ENCODE results near the gene SLC38A1. TPM values are rescaled to one million over a fixed set of nuclear protein-coding genes. Genes with fewer than 3 reads are reported as not detected.

The SLC38A1 gene
- total and polyA plus RNA-seq, 2 experiments from 2014 or later: 79.9 to 92.0 TPM

DNA sequence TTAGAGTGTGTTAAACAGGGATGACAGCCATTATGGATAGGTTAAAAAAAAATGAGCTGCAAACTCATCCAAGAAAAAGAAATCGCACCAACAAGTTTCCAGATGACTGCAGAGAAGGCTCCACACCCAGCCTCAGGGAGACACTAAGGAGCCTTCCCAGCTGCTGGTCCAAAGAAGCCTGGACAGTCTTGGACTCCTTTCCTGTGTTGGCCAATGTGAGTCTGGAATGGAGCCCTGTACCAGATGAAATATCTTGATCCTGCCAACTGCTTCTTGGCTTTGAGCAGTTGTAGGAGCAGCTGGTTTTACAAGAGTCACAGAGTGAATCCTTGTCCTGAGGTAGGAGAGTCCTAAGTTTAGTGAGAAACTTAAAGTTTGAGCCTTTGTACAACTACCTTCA is 44.5 kb downstream of the SLC38A1 start:
- no peak overlapping the region for H2AFZ ChIP-seq
- in situ Hi-C loops (cut with MboI): no loop called here
- H3K9me2 ChIP-seq (ENCODE audit: insufficient read depth): no peaks in the 10 kb centered on the region
- peak; percentile 94 for DNase-seq
- H3K27me3 ChIP-seq (replicated peaks; ENCODE audit: insufficient read depth): no peaks in the 10 kb centered on the region
- H3K4me2 ChIP-seq (ENCODE audit: unreplicated experiment): no peak overlapping the region
- no peaks in the 10 kb centered on the region for H3K9me3 ChIP-seq (ENCODE audit: low read depth)
- no peak overlapping the region for H3K4me3 ChIP-seq
- peaks cover 49% of the 10 kb centered on the region for H3F3A ChIP-seq (ENCODE audit: insufficient read depth)
- H4K20me1 ChIP-seq (ENCODE audit: insufficient read depth): no peaks in the 10 kb centered on the region
- H3K4me1 ChIP-seq (ENCODE audit: insufficient read depth): peaks cover 44% of the 10 kb centered on the region
- H3K9ac ChIP-seq: 0 out of 2 replicates have a peak overlapping the region, but pooled peaks have one; percentile 19
- TF ChIP-seq EZH2 (IDR thresholded peaks at IDR 0.05; ENCODE audit: insufficient read depth, poor library complexity, severe bottlenecking) (no peak), EZH2phosphoT487 (IDR thresholded peaks at IDR 0.05; ENCODE audit: insufficient read depth, low read depth) (no peak)
- peak overlapping the region; percentile 73 for H3K27ac ChIP-seq
- 13 to 38% methylated on average over 1 of the region's 1 CpG for WGBS, 2 experiments (ENCODE audit: low coverage in 1 of 2, low lambda C conversion rate in 2 of 2, missing lambda C conversion rate in 2 of 2)
- H3K36me3 ChIP-seq (ENCODE audit: low read depth): peaks cover 15% of the 10 kb centered on the region; the same call in 1 of the 2 replicates
- H3K79me2 ChIP-seq (ENCODE audit: insufficient read depth): peaks cover 51% of the 10 kb centered on the region

DNA sequence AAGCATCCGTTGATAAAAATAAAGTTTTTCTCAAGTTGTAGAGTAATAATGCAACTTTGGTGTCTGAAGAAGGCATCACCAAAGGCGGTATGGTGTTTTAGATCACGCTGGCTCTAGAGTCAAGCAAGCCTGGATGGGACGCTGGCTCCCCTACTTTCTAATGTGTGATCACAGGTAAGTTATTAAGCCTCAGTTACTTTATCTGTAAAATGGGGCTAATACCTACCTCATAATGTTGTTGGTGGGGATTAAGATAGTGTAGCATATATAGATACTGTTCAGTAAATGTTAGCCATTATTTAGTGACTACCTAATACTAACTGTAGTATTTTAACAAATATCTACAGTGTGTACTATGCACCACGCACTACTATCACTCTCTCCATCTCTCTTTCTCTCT is 45.8 kb downstream of the SLC38A1 start:
- in situ Hi-C loops (cut with MboI): no loop called here
- Histone ChIP-seq H4K20me1 (ENCODE audit: insufficient read depth) (no peaks in the 10 kb centered on the region), H3K36me3 (ENCODE audit: low read depth) (peaks cover 5% of the 10 kb centered on the region; the same call in 1 of the 2 replicates), H3K4me3 (no peak overlapping the region), H3K27me3 (replicated peaks; ENCODE audit: insufficient read depth) (no peaks in the 10 kb centered on the region), H2AFZ (no peak overlapping the region), H3K4me1 (ENCODE audit: insufficient read depth) (peaks cover 47% of the 10 kb centered on the region), H3F3A (ENCODE audit: insufficient read depth) (peaks cover 56% of the 10 kb centered on the region), H3K79me2 (ENCODE audit: insufficient read depth) (peaks cover 40% of the 10 kb centered on the region), H3K9ac (no peak overlapping the region), H3K27ac (0 out of 2 replicates have a peak overlapping the region, but pooled peaks have one; percentile 73), H3K4me2 (ENCODE audit: unreplicated experiment) (no peak overlapping the region), H3K9me3 (ENCODE audit: low read depth) (no peaks in the 10 kb centered on the region), H3K9me2 (ENCODE audit: insufficient read depth) (no peaks in the 10 kb centered on the region)
- TF ChIP-seq EZH2 (IDR thresholded peaks at IDR 0.05; ENCODE audit: insufficient read depth, poor library complexity, severe bottlenecking): no peak
- TF ChIP-seq EZH2phosphoT487 (IDR thresholded peaks at IDR 0.05; ENCODE audit: insufficient read depth, low read depth): no peak
- DNase-seq: no peak
- WGBS, 2 experiments (ENCODE audit: low coverage in 1 of 2, low lambda C conversion rate in 2 of 2, missing lambda C conversion rate in 2 of 2): 98 to 99% methylated on average over 5 of the region's 5 CpGs

DNA sequence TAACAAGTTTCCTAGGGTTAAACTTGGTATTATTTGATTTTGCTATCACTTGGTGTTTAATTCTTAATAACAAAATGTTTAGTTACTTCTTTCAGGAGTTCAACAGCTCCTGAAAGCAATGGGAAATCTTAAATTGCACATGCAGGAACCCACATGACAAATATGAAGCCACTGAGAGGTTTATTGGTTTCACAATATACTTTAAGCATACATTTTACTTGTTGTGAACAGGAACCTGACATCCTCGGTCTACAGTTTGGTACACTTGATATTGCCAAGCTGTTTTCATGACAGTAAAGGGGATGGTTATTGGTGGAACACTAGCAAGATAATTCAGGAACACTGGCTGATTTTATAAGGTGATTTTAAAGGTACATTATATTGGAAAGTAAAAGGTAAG is 46.2 kb downstream of the SLC38A1 start:
- in situ Hi-C loops (cut with MboI): no loop called here

GRCh38 chr12:46221255-46222128 is 47.4 kb downstream of the SLC38A1 start:
- WGBS, 2 experiments (ENCODE audit: low coverage in 1 of 2, low lambda C conversion rate in 2 of 2, missing lambda C conversion rate in 2 of 2): 27 to 28% methylated on average over 4 of the region's 4 CpGs
- H3F3A ChIP-seq (ENCODE audit: insufficient read depth): peaks cover 52% of the 10 kb centered on the region
- H3K79me2 ChIP-seq (ENCODE audit: insufficient read depth): peaks cover 35% of the 10 kb centered on the region
- H3K27me3 ChIP-seq (replicated peaks; ENCODE audit: insufficient read depth): no peaks in the 10 kb centered on the region
- peaks cover 47% of the 10 kb centered on the region for H3K4me1 ChIP-seq (ENCODE audit: insufficient read depth)
- 0 out of 2 replicates have a peak overlapping the region, but pooled peaks have one; percentile 7 for H2AFZ ChIP-seq
- peaks cover 8% of the 10 kb centered on the region; the same call in 1 of the 2 replicates for H3K36me3 ChIP-seq (ENCODE audit: low read depth)
- DNase-seq: peak; percentile 84
- H3K9ac ChIP-seq: peak overlapping the region; percentile 68
- H3K4me3 ChIP-seq: peak overlapping the region; percentile 56
- TF ChIP-seq EZH2 (IDR thresholded peaks at IDR 0.05; ENCODE audit: insufficient read depth, poor library complexity, severe bottlenecking) (no peak), EZH2phosphoT487 (IDR thresholded peaks at IDR 0.05; ENCODE audit: insufficient read depth, low read depth) (no peak)
- H4K20me1 ChIP-seq (ENCODE audit: insufficient read depth): no peaks in the 10 kb centered on the region
- peak overlapping the region; percentile 72 for H3K4me2 ChIP-seq (ENCODE audit: unreplicated experiment)
- H3K27ac ChIP-seq: peak overlapping the region; percentile 98
- in situ Hi-C loops (cut with MboI): no loop called here
- H3K9me2 ChIP-seq (ENCODE audit: insufficient read depth): no peaks in the 10 kb centered on the region
- no peaks in the 10 kb centered on the region for H3K9me3 ChIP-seq (ENCODE audit: low read depth)

More for the DNA sequence above, 46.2 kb downstream of the SLC38A1 start:
- peaks cover 47% of the 10 kb centered on the region for H3K4me1 ChIP-seq (ENCODE audit: insufficient read depth)
- H4K20me1 ChIP-seq (ENCODE audit: insufficient read depth): no peaks in the 10 kb centered on the region
- TF ChIP-seq EZH2 (IDR thresholded peaks at IDR 0.05; ENCODE audit: insufficient read depth, poor library complexity, severe bottlenecking): no peak
- TF ChIP-seq EZH2phosphoT487 (IDR thresholded peaks at IDR 0.05; ENCODE audit: insufficient read depth, low read depth): no peak
- H3K9me3 ChIP-seq (ENCODE audit: low read depth): no peaks in the 10 kb centered on the region
- no peaks in the 10 kb centered on the region for H3K9me2 ChIP-seq (ENCODE audit: insufficient read depth)
- H3K27me3 ChIP-seq (replicated peaks; ENCODE audit: insufficient read depth): no peaks in the 10 kb centered on the region
- peaks cover 56% of the 10 kb centered on the region for H3F3A ChIP-seq (ENCODE audit: insufficient read depth)
- peaks cover 38% of the 10 kb centered on the region for H3K79me2 ChIP-seq (ENCODE audit: insufficient read depth)
- no peak overlapping the region for H3K4me3 ChIP-seq
- H3K36me3 ChIP-seq (ENCODE audit: low read depth): peaks cover 5% of the 10 kb centered on the region; the same call in 1 of the 2 replicates
- no peak overlapping the region for H3K4me2 ChIP-seq (ENCODE audit: unreplicated experiment)
- no peak overlapping the region for H3K9ac ChIP-seq
- DNase-seq: no peak
- WGBS, 2 experiments (ENCODE audit: low coverage in 1 of 2, low lambda C conversion rate in 2 of 2, missing lambda C conversion rate in 2 of 2): 97 to 100% methylated on average over 1 of the region's 1 CpG
- H3K27ac ChIP-seq: no peak overlapping the region
- no peak overlapping the region for H2AFZ ChIP-seq
